ENCODE results near the gene ANKRD63.

GRCh38 chr15:40264321-40265153, 18.3 kb downstream of the ANKRD63 start:
- TF ChIP-seq EP300 (IDR thresholded peaks at IDR 0.05; ENCODE audit: low read depth in 2 of 2, low read length in 2 of 2) = no peak
- TF ChIP-seq EP300 (CRISPR knock-in tag; IDR thresholded peaks at IDR 0.05; ENCODE audit: borderline replicate concordance) = no peak
- no peak for TF ChIP-seq SIN3A (IDR thresholded peaks at IDR 0.05; ENCODE audit: borderline replicate concordance, low read depth, low read length)
- TF ChIP-seq IRF2 (CRISPR knock-in tag; IDR thresholded peaks at IDR 0.05) = no peak
- TF ChIP-seq ZBTB20 (CRISPR knock-in tag; IDR thresholded peaks at IDR 0.05; ENCODE audit: borderline replicate concordance, low read depth) = no peak
- no peak for TF ChIP-seq ZNF3 (CRISPR knock-in tag; IDR thresholded peaks at IDR 0.05)
- TF ChIP-seq ATF1 (CRISPR knock-in tag; IDR thresholded peaks at IDR 0.05) = no peak
- TF ChIP-seq CBX5 (CRISPR knock-in tag; IDR thresholded peaks at IDR 0.05; ENCODE audit: borderline replicate concordance) = no peak
- no peak for TF ChIP-seq RFXAP (CRISPR knock-in tag; IDR thresholded peaks at IDR 0.05; ENCODE audit: borderline replicate concordance)
- no peak for TF ChIP-seq ARNT (IDR thresholded peaks at IDR 0.05)
